ENCODE measurements around the gene OGDHL. TPM values are rescaled to one million over a fixed set of nuclear protein-coding genes. Genes with fewer than 3 reads are reported as not detected.
A peak's percentile ranks its signal among the peaks of the same experiment; 100 is the strongest.

Gene OGDHL
- total RNA-seq, 1 donor from 2014 or later: 1.7 TPM

GRCh38 chr10:49739426-49739825 lies 22.7 kb downstream of the OGDHL start:
- H3K27me3 Mint-ChIP-seq (ENCODE audit: unreplicated experiment): no peaks in the 10 kb centered on the region
- H3K9me3 Mint-ChIP-seq (ENCODE audit: unreplicated experiment): no peaks in the 10 kb centered on the region
- H3K4me3 Mint-ChIP-seq (ENCODE audit: unreplicated experiment): no peak overlapping the region
- no peaks in the 10 kb centered on the region for H3K4me1 Mint-ChIP-seq (ENCODE audit: unreplicated experiment)
- no peaks in the 10 kb centered on the region for H3K36me3 Mint-ChIP-seq (ENCODE audit: unreplicated experiment)
- no peak for TF ChIP-seq CTCF (IDR thresholded peaks at IDR 0.05)
- peak; percentile 83 for DNase-seq (ENCODE audit: extremely low spot score, unreplicated experiment)
- no peak overlapping the region for H3K27ac Mint-ChIP-seq (ENCODE audit: unreplicated experiment)

- no peak for TF ChIP-seq CTCF (IDR thresholded peaks at IDR 0.05)
- Mint-ChIP-seq H3K27me3 (ENCODE audit: unreplicated experiment) (no peaks in the 10 kb centered on the region), H3K9me3 (ENCODE audit: unreplicated experiment) (no peaks in the 10 kb centered on the region), H3K27ac (ENCODE audit: unreplicated experiment) (no peak overlapping the region), H3K4me1 (ENCODE audit: unreplicated experiment) (no peaks in the 10 kb centered on the region), H3K4me3 (ENCODE audit: unreplicated experiment) (no peak overlapping the region), H3K36me3 (ENCODE audit: unreplicated experiment) (no peaks in the 10 kb centered on the region)
- DNase-seq (ENCODE audit: extremely low spot score, unreplicated experiment): peak; percentile 82
Measured at GRCh38 chr10:49738616-49739360, 23.3 kb downstream of the OGDHL start.

- DNase-seq (ENCODE audit: extremely low spot score, unreplicated experiment): peak; percentile 79
- no peak overlapping the region for H3K27ac Mint-ChIP-seq (ENCODE audit: unreplicated experiment)
- H3K4me1 Mint-ChIP-seq (ENCODE audit: unreplicated experiment): no peaks in the 10 kb centered on the region
- H3K9me3 Mint-ChIP-seq (ENCODE audit: unreplicated experiment): no peaks in the 10 kb centered on the region
- no peaks in the 10 kb centered on the region for H3K27me3 Mint-ChIP-seq (ENCODE audit: unreplicated experiment)
- no peak for TF ChIP-seq CTCF (IDR thresholded peaks at IDR 0.05)
- H3K4me3 Mint-ChIP-seq (ENCODE audit: unreplicated experiment): no peak overlapping the region
- H3K36me3 Mint-ChIP-seq (ENCODE audit: unreplicated experiment): no peaks in the 10 kb centered on the region
Measured at GRCh38 chr10:49737474-49738201, 24.5 kb downstream of the OGDHL start.

- H3K27ac Mint-ChIP-seq (ENCODE audit: unreplicated experiment): no peak overlapping the region
- no peaks in the 10 kb centered on the region for H3K4me1 Mint-ChIP-seq (ENCODE audit: unreplicated experiment)
- H3K36me3 Mint-ChIP-seq (ENCODE audit: unreplicated experiment): no peaks in the 10 kb centered on the region
- peak; percentile 75 for DNase-seq (ENCODE audit: extremely low spot score, unreplicated experiment)
- H3K27me3 Mint-ChIP-seq (ENCODE audit: unreplicated experiment): no peaks in the 10 kb centered on the region
- no peaks in the 10 kb centered on the region for H3K9me3 Mint-ChIP-seq (ENCODE audit: unreplicated experiment)
- TF ChIP-seq CTCF (IDR thresholded peaks at IDR 0.05): no peak
- H3K4me3 Mint-ChIP-seq (ENCODE audit: unreplicated experiment): no peak overlapping the region
Measured at GRCh38 chr10:49736564-49737113, 25.5 kb downstream of the OGDHL start.

Measured in osteocyte (in vitro differentiated cells).